GM23248 (cell line): ENCODE results near the gene EXTL1. TPM values are rescaled to one million over a fixed set of nuclear protein-coding genes. Genes with fewer than 3 reads are reported as not detected.

Experiments
- DNase-seq: peaks from one replicate; pipeline ENCODE4 v3.0.0-alpha.2; 2015
- H2AFZ ChIP-seq: fragments of 200-600 bp; sonication (generic); 2 replicates; pipeline ENCODE4 v1.6.1; 2016; ENCODE audit warnings: antibody characterized with exemption
- H3F3A ChIP-seq: fragments of 200-600 bp; sonication (generic); 2 replicates; pipeline ENCODE4 v1.6.1; 2016; ENCODE audit warnings: mild to moderate bottlenecking, antibody characterized with exemption, mixed run types; ENCODE audit not compliant: insufficient read depth
- H3K27ac ChIP-seq: fragments of 200-600 bp; sonication (generic); 2 replicates; pipeline ENCODE4 v1.5.1; 2016; ENCODE audit warnings: mild to moderate bottlenecking
- H3K27me3 ChIP-seq: fragments of 200-600 bp; sonication (generic); replicated peaks from 2 replicates; pipeline ENCODE4 v1.6.1; 2016; ENCODE audit warnings: mild to moderate bottlenecking; ENCODE audit not compliant: insufficient read depth
- H3K36me3 ChIP-seq: fragments of 200-600 bp; sonication (generic); 2 replicates; pipeline ENCODE4 v1.6.1; 2016; ENCODE audit warnings: low read depth, mild to moderate bottlenecking
- H3K4me1 ChIP-seq: fragments of 200-600 bp; sonication (generic); 2 replicates; pipeline ENCODE4 v1.6.1; 2016; ENCODE audit warnings: mild to moderate bottlenecking; ENCODE audit not compliant: insufficient read depth
- H3K4me2 ChIP-seq: fragments of 200-600 bp; sonication (generic); one replicate; pipeline ENCODE4 v1.6.1; 2016; ENCODE audit warnings: mild to moderate bottlenecking; ENCODE audit not compliant: unreplicated experiment
- H3K4me3 ChIP-seq: fragments of 200-600 bp; sonication (generic); 2 replicates; pipeline ENCODE4 v1.5.1; 2016; ENCODE audit warnings: mild to moderate bottlenecking
- H3K79me2 ChIP-seq: fragments of 200-600 bp; sonication (generic); 2 replicates; pipeline ENCODE4 v1.6.1; 2016; ENCODE audit warnings: mild to moderate bottlenecking; ENCODE audit not compliant: insufficient read depth
- H3K9ac ChIP-seq: fragments of 200-600 bp; sonication (generic); 2 replicates; pipeline ENCODE4 v1.6.1; 2016; ENCODE audit warnings: mild to moderate bottlenecking
- H3K9me2 ChIP-seq: fragments of 200-600 bp; sonication (generic); 2 replicates; pipeline ENCODE4 v1.6.1; 2016; ENCODE audit warnings: mixed run types, mild to moderate bottlenecking, moderate library complexity; ENCODE audit not compliant: insufficient read depth
- H3K9me3 ChIP-seq: fragments of 200-600 bp; sonication (generic); one replicate; pipeline ENCODE4 v1.6.1; 2017; ENCODE audit warnings: low read depth
- H4K20me1 ChIP-seq: fragments of 200-600 bp; sonication (generic); 2 replicates; pipeline ENCODE4 v1.6.0; 2016; ENCODE audit not compliant: insufficient read depth
- EZH2 ChIP-seq: fragments of 200-600 bp; sonication (generic); IDR thresholded peaks from 2 replicates; pipeline ENCODE4 v1.6.1; 2018; ENCODE audit warnings: antibody characterized with exemption, mild to moderate bottlenecking; ENCODE audit not compliant: insufficient read depth, poor library complexity, severe bottlenecking
- EZH2phosphoT487 ChIP-seq: fragments of 200-600 bp; sonication (generic); IDR thresholded peaks from 2 replicates; pipeline ENCODE4 v1.6.1; 2018; ENCODE audit warnings: antibody characterized with exemption, moderate library complexity, mild to moderate bottlenecking, low read depth; ENCODE audit not compliant: insufficient read depth
- WGBS, 2 experiments: methylation state at CpG; one replicate each; pipeline ENCODE4 v1.1.6; 2015 to 2017; ENCODE audit warnings: low lambda C conversion rate in 2 of 2, low coverage in 1 of 2; ENCODE audit errors: missing lambda C conversion rate in 2 of 2; 5-methylcytosine and 5-hydroxymethylcytosine counted together
- in situ Hi-C: fragments of 300-500 bp; cut with MboI; formaldehyde crosslinking; loops from 2 replicates; pipeline ENCODE4 v1.15.0; 2020
- polyA plus RNA-seq: library from polyadenylated mRNA; unstranded; fragments of >200 nt; fragmentation: Nextera tagmentation; extraction: Ambion mirVana; gene quantifications from 2 replicates; pipeline ENCODE4 v1.2.1, GENCODE V29; 2016
- total RNA-seq: library from RNA; depleted of rRNA; stranded (reverse); fragments of >200 nt; shearing (Covaris generic); gene quantifications from 2 replicates; pipeline ENCODE4 v1.2.3, GENCODE V29; 2014

EXTL1 gene
- total and polyA plus RNA-seq, 2 experiments from 2014 or later = 5.5 to 5.9 TPM

DNA sequence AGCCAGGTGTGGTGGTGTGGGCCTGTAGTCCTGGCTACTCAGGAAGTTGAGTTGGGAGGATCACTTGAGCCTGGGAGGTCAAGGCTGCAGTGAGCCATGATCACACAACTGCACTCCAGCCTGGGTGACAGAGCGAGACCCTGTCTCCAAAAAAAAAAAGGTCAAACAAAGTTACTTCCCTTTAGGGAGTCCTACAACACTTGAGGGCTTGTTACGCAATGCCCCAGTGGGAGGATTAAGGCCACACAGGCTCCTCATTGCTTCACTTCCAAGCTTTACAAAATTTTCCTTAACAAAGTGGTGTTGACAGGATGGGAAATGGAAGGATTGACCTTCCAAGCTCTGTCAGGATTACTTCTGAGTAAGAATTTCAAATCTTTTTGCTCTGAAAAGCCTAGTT lies 6.2 kb upstream of the EXTL1 start:
- H3K27me3 ChIP-seq = no peaks in the 10 kb centered on the region
- H3K4me2 ChIP-seq = peak overlapping the region; percentile 16
- H3F3A ChIP-seq = peaks cover 23% of the 10 kb centered on the region
- H3K9me2 ChIP-seq = no peaks in the 10 kb centered on the region
- WGBS, 2 experiments = 89 to 92% methylated on average over 2 of the region's 2 CpGs
- H4K20me1 ChIP-seq = no peaks in the 10 kb centered on the region
- H3K27ac ChIP-seq = peak overlapping the region; percentile 13; the same call in 1 of the 2 replicates
- H3K9ac ChIP-seq = no peak overlapping the region
- no peaks in the 10 kb centered on the region for H3K36me3 ChIP-seq
- peak; percentile 80 for DNase-seq
- in situ Hi-C loops = no loop called here
- no peak overlapping the region for H2AFZ ChIP-seq
- no peak for TF ChIP-seq EZH2
- no peak for TF ChIP-seq EZH2phosphoT487
- peaks cover 52% of the 10 kb centered on the region for H3K4me1 ChIP-seq
- H3K9me3 ChIP-seq = no peaks in the 10 kb centered on the region
- no peaks in the 10 kb centered on the region for H3K79me2 ChIP-seq
- no peak overlapping the region for H3K4me3 ChIP-seq

DNA sequence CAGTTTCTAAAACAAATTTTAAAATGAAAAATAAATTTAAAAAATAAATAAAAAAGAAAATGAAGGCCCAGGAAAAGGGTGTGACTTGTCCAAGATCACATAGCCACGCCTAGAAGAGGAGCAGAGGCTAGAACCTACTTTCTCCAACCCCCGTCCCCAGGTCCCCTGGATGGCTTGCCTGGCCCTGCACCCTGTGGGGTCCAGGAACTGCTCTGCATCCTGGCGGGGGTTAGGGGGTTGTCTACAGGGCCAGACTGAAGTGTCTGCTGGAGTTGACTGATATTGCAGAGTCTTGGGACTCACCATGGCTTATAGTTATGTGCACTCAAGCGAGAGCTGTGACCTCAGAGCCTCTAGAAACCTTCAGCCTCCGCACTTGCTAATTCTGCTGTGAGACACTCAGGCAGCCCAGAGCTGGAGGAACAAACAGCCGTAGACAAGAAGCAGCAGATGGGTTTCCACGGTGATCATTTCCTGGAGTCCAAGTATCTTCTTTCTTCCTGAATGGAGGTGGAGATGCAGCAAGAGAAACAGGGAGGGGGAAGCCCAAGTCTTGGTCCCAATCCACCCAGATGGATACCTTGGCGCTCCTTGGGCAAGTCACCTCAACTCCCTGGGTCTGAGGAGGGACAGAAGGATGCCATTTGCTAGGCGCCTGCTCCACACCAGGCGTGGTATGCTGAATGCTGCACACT lies 5.2 kb upstream of the EXTL1 start:
- Histone ChIP-seq H3K9ac (no peak overlapping the region), H4K20me1 (no peaks in the 10 kb centered on the region), H3K27me3 (no peaks in the 10 kb centered on the region), H3K4me3 (no peak overlapping the region), H3K9me2 (no peaks in the 10 kb centered on the region), H3K27ac (no peak overlapping the region), H3K4me1 (peaks cover 63% of the 10 kb centered on the region), H3K9me3 (no peaks in the 10 kb centered on the region), H3K36me3 (no peaks in the 10 kb centered on the region), H2AFZ (no peak overlapping the region), H3K79me2 (no peaks in the 10 kb centered on the region), H3K4me2 (no peak overlapping the region), H3F3A (peaks cover 24% of the 10 kb centered on the region)
- DNase-seq = no peak
- WGBS, 2 experiments = 86% methylated on average over 10 of the region's 10 CpGs
- no peak for TF ChIP-seq EZH2
- TF ChIP-seq EZH2phosphoT487 = no peak
- in situ Hi-C loops = no loop called here

DNA sequence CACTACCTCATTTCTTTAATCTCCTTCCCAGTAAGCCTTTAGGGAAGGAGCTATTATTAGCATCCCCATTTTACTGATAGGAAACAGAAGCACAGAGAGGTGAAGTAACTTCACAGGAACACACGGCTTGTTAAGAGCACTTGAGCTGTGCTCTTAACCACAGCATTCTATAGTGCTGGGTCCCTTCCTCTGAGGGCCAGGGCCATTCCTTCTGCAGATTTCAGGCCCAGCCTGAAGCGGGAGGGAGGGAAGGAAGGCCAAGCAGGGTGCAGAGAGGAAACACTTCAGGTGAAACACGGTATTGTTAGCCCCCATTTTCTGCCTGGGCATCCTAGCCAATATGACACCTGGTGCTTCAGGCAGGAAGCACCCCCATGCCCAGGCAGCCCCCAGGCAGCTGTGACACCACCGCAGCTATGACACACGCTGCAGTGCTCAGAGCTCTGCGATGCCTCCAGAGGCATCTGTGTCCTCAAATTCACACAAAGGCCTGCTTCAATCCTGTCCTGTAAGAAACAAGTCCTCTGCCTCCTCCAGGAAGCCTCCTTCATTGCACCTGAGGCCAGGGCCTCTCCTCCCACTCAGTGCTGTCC lies 4.5 kb upstream of the EXTL1 start:
- WGBS, 2 experiments = 77 to 79% methylated on average over 6 of the region's 6 CpGs
- H3K27ac ChIP-seq = no peak overlapping the region
- H3F3A ChIP-seq = peaks cover 24% of the 10 kb centered on the region
- H3K9ac ChIP-seq = no peak overlapping the region
- no peak for DNase-seq
- TF ChIP-seq EZH2 (no peak), EZH2phosphoT487 (no peak)
- H2AFZ ChIP-seq = no peak overlapping the region
- no peak overlapping the region for H3K4me2 ChIP-seq
- no peaks in the 10 kb centered on the region for H3K9me3 ChIP-seq
- in situ Hi-C loops = no loop called here
- no peaks in the 10 kb centered on the region for H3K9me2 ChIP-seq
- H3K4me3 ChIP-seq = no peak overlapping the region
- no peaks in the 10 kb centered on the region for H3K36me3 ChIP-seq
- H3K4me1 ChIP-seq = peaks cover 64% of the 10 kb centered on the region
- H4K20me1 ChIP-seq = no peaks in the 10 kb centered on the region
- H3K27me3 ChIP-seq = no peaks in the 10 kb centered on the region
- no peaks in the 10 kb centered on the region for H3K79me2 ChIP-seq

DNA sequence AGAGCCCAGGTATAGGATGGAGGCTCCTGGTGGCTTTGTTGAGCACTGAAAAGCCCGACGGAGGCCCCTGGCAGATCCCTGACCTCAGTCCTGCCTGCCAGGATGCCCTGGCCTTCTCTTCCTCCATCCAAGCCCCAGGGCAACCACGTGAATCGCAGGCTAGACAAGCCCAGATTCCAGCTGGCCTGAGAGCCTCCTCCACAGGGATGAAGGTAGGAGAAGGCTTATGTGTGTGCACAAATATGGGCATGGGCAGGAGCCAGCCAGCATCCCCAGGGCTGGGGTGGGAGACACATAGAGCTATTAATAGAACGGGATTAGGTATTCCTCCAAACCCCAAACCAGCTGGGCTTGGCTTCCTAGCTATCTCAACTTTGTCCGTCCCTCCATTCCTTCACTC lies 4.0 kb upstream of the EXTL1 start:
- H3K9me3 ChIP-seq = no peaks in the 10 kb centered on the region
- H3K36me3 ChIP-seq = no peaks in the 10 kb centered on the region
- H3K4me3 ChIP-seq = no peak overlapping the region
- peak; percentile 45 for DNase-seq
- in situ Hi-C loops = no loop called here
- H2AFZ ChIP-seq = 0 out of 2 replicates have a peak overlapping the region, but pooled peaks have one; percentile 3
- 58 to 60% methylated on average over 6 of the region's 6 CpGs for WGBS, 2 experiments
- peaks cover 24% of the 10 kb centered on the region for H3F3A ChIP-seq
- H3K27ac ChIP-seq = no peak overlapping the region
- H3K4me1 ChIP-seq = peaks cover 70% of the 10 kb centered on the region
- no peaks in the 10 kb centered on the region for H3K79me2 ChIP-seq
- no peaks in the 10 kb centered on the region for H4K20me1 ChIP-seq
- H3K4me2 ChIP-seq = no peak overlapping the region
- H3K9me2 ChIP-seq = no peaks in the 10 kb centered on the region
- no peak overlapping the region for H3K9ac ChIP-seq
- TF ChIP-seq EZH2 (no peak), EZH2phosphoT487 (no peak)
- H3K27me3 ChIP-seq = no peaks in the 10 kb centered on the region
